HG03571 (cell line): ENCODE data around the gene USP2.
A peak's percentile ranks its signal among the peaks of the same experiment; 100 is the strongest.

Experiments used
- ATAC-seq: cut with Tn5 transposase; IDR thresholded peaks from one replicate; pipeline ENCODE4 v1.9.1; 2021; ENCODE audit not compliant: unreplicated experiment

The USP2 gene

GRCh38 chr11:119381181-119381988, at the start of gene USP2:
USP2 (minus strand) TSS chr11:119381690; CDS start chr11:119373480, 8,210 bp downstream.
- peak; percentile 98 for ATAC-seq

- ATAC-seq = no peak
These were observed 45.8 kb upstream of the USP2 start for GRCh38 chr11:119427279-119427678.

GRCh38 chr11:119426142-119426541, 44.7 kb upstream of the USP2 start:
- no peak for ATAC-seq

GRCh38 chr11:119424775-119425174, 43.3 kb upstream of the USP2 start:
- ATAC-seq = no peak

GRCh38 chr11:119424276-119424675, 42.8 kb upstream of the USP2 start:
- no peak for ATAC-seq

- ATAC-seq = no peak
These were observed 42.2 kb upstream of the USP2 start for GRCh38 chr11:119423509-119424254.

- ATAC-seq = no peak
These were observed 41.5 kb upstream of the USP2 start, which contains the start of gene THY1 for GRCh38 chr11:119422809-119423508. THY1 (minus strand) TSS chr11:119423172; CDS start chr11:119420905, 2,267 bp downstream.

GRCh38 chr11:119421941-119422808, 40.7 kb upstream of the USP2 start:
- ATAC-seq = no peak

GRCh38 chr11:119421351-119421750, 39.9 kb upstream of the USP2 start:
- no peak for ATAC-seq

- no peak for ATAC-seq
These were observed 39.1 kb upstream of the USP2 start for GRCh38 chr11:119420631-119421030.

- ATAC-seq = no peak
These were observed 38.5 kb upstream of the USP2 start for GRCh38 chr11:119419834-119420492.

- no peak for ATAC-seq
These were observed 37.8 kb upstream of the USP2 start for GRCh38 chr11:119419246-119419645.

GRCh38 chr11:119418759-119419158, 37.3 kb upstream of the USP2 start:
- no peak for ATAC-seq

- no peak for ATAC-seq
These were observed 36.4 kb upstream of the USP2 start for GRCh38 chr11:119417726-119418540.

GRCh38 chr11:119416606-119417580, 35.4 kb upstream of the USP2 start:
- no peak for ATAC-seq

GRCh38 chr11:119415966-119416365, 34.5 kb upstream of the USP2 start:
- ATAC-seq = no peak

- no peak for ATAC-seq
These were observed 34.0 kb upstream of the USP2 start for GRCh38 chr11:119415517-119415916.

- no peak for ATAC-seq
These were observed 33.2 kb upstream of the USP2 start for GRCh38 chr11:119414734-119415133.
